ENCODE data around the gene OBI1.

The OBI1 gene

DNA sequence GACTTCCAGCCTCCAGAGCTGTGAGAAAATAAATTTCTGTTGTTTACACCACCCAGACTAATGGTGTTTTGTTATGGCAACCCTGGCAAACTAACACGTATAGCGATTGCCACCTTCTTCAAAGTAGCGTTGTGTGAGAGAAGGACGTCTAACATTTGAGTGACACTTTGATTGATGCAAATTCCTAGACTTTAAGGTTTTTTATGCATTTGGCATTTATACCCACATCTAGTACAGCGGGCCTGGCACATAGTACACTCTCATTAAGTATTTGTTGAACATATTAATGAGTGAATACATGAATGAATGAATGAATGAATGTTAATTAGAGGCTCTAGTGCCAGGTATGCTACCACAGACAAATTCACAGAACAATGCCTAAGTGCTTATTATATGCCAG, 92.3 kb downstream of the OBI1 start:
- no peak for DNase-seq
